Adrenal gland (tissue), 5 donors: ENCODE measurements around the gene PRKCE.

Source experiments
- CTCF ChIP-seq, 6 experiments: fragments of 450-650 bp in 4 of 6; fragments of 200-600 bp in 2 of 6; sonication (generic) in 1 of 6; IDR thresholded peaks; 1 replicate in 5 of 6; 2 replicates in 1 of 6; pipeline versions ENCODE4 v1.5.1 to v1.8.0; 2016 to 2021; ENCODE audit warnings: antibody characterized with exemption in 6 of 6, mild to moderate bottlenecking in 2 of 6, moderate library complexity in 1 of 6
- POLR2A ChIP-seq, 2 donors: fragments of 450-650 bp; IDR thresholded peaks; one replicate each; pipeline ENCODE4 v1.6.1; 2017; ENCODE audit warnings: antibody characterized with exemption in 2 of 2, mild to moderate bottlenecking in 2 of 2, moderate library complexity in 1 of 2
- donor health status: DM: no; HTN: no; CAD: no.

- TF ChIP-seq POLR2A (IDR thresholded peaks at IDR 0.05) = no peak
- TF ChIP-seq CTCF (IDR thresholded peaks at IDR 0.05) = no peak
Measured at GRCh38 chr2:46000660-46001059, 349.2 kb downstream of the PRKCE start.
